ENCODE measurements around the gene THEMIS2. TPM values are rescaled to one million over a fixed set of nuclear protein-coding genes. Genes with fewer than 3 reads are reported as not detected.

The THEMIS2 gene
- total and polyA plus RNA-seq, 9 of the 15 experiments (the other 6 are each of a cell fraction or from before 2014, with no cell fraction given): 2.3 to 12.7 (median 8.0) TPM

DNA sequence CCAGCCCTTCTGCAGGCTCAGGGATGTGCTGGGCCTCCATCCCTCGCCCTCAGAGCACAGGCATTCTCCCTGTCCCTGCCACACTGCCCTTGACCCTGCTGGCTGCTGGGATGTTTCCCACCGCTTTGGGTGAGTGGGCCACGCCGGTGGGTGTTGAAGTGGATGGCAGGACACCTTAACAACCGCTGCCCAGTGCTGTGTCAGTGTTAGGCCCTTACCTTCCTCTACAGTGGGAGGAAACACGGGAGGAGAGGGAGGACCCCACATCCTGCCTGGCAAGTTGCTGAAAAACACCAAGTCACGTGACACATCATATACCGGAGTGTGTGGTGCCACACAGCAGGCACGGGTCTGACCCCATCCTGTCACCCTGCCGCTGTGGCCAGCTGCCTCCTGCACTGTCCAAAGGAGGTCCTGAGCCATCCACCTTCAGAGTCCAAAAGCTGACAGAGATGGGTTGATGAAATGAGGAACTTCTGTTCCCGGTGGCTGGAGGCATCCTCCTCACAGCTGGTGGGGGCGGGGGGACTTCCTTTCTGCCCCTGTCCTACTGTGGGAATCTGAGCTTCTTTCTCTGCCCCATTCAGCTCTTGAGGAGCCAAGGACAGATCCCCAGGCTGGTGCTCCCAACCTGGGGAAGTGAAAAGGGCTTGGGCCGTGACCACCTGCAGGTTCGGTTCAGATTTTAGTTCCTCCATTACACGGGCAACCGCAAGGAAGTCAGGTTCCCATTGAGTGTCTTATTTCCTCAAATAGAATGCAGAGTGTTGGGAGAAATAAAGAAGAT is 3.2 kb upstream of the THEMIS2 start (continued):
- TF ChIP-seq FOXA3 (CRISPR knock-in tag; conservative IDR thresholded peaks at IDR 0.05 in 1 of 2, IDR thresholded peaks at IDR 0.05 in 1 of 2) (peak in 1 of 2 experiments; percentile 51; a peak in 1 of 4 replicates), NR2C2 (CRISPR knock-in tag; IDR thresholded peaks at IDR 0.05) (no peak; the same call in 1 of the 2 replicates), NR2C2 (tag; IDR thresholded peaks at IDR 0.05) (0 out of 2 replicates have a peak, but pooled peaks have one; percentile 28), IRF2 (CRISPR knock-in tag; IDR thresholded peaks at IDR 0.05) (no peak), KAT7 (CRISPR knock-in tag; IDR thresholded peaks at IDR 0.05; ENCODE audit: borderline replicate concordance) (no peak), MAFF (IDR thresholded peaks at IDR 0.05; ENCODE audit: low read length) (no peak), CBFA2T2 (conservative IDR thresholded peaks at IDR 0.05) (peak; percentile 63), PKNOX1 (IDR thresholded peaks at IDR 0.05) (peak; percentile 26; the same call in 1 of the 2 replicates), STAT6 (CRISPR knock-in tag; IDR thresholded peaks at IDR 0.05) (peak; percentile 11; the same call in 1 of the 2 replicates), YY1 (IDR thresholded peaks at IDR 0.05; ENCODE audit: borderline replicate concordance in 1 of 3, control insufficient read depth in 1 of 3, extremely low read depth in 1 of 3, insufficient read depth in 3 of 3, insufficient read length in 1 of 3, insufficient replicate concordance in 2 of 3, low read depth in 1 of 3, low read length in 2 of 3) (no peak)
- TF ChIP-seq, protein P1, sequence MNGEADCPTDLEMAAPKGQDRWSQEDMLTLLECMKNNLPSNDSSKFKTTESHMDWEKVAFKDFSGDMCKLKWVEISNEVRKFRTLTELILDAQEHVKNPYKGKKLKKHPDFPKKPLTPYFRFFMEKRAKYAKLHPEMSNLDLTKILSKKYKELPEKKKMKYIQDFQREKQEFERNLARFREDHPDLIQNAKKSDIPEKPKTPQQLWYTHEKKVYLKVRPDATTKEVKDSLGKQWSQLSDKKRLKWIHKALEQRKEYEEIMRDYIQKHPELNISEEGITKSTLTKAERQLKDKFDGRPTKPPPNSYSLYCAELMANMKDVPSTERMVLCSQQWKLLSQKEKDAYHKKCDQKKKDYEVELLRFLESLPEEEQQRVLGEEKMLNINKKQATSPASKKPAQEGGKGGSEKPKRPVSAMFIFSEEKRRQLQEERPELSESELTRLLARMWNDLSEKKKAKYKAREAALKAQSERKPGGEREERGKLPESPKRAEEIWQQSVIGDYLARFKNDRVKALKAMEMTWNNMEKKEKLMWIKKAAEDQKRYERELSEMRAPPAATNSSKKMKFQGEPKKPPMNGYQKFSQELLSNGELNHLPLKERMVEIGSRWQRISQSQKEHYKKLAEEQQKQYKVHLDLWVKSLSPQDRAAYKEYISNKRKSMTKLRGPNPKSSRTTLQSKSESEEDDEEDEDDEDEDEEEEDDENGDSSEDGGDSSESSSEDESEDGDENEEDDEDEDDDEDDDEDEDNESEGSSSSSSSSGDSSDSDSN (IDR thresholded peaks at IDR 0.05; ENCODE audit: borderline replicate concordance in 1 of 2, low read depth in 2 of 2, low read length in 2 of 2): no peak
- TF ChIP-seq, protein P2, sequence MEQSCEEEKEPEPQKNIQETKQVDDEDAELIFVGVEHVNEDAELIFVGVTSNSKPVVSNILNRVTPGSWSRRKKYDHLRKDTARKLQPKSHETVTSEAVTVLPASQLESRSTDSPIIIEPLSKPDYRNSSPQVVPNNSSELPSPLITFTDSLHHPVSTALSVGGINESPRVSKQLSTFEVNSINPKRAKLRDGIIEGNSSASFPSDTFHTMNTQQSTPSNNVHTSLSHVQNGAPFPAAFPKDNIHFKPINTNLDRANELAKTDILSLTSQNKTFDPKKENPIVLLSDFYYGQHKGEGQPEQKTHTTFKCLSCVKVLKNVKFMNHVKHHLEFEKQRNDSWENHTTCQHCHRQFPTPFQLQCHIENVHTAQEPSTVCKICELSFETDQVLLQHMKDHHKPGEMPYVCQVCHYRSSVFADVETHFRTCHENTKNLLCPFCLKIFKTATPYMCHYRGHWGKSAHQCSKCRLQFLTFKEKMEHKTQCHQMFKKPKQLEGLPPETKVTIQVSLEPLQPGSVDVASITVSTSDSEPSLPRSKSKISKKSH (CRISPR knock-in tag; IDR thresholded peaks at IDR 0.05): no peak
- TF ChIP-seq, protein P3, sequence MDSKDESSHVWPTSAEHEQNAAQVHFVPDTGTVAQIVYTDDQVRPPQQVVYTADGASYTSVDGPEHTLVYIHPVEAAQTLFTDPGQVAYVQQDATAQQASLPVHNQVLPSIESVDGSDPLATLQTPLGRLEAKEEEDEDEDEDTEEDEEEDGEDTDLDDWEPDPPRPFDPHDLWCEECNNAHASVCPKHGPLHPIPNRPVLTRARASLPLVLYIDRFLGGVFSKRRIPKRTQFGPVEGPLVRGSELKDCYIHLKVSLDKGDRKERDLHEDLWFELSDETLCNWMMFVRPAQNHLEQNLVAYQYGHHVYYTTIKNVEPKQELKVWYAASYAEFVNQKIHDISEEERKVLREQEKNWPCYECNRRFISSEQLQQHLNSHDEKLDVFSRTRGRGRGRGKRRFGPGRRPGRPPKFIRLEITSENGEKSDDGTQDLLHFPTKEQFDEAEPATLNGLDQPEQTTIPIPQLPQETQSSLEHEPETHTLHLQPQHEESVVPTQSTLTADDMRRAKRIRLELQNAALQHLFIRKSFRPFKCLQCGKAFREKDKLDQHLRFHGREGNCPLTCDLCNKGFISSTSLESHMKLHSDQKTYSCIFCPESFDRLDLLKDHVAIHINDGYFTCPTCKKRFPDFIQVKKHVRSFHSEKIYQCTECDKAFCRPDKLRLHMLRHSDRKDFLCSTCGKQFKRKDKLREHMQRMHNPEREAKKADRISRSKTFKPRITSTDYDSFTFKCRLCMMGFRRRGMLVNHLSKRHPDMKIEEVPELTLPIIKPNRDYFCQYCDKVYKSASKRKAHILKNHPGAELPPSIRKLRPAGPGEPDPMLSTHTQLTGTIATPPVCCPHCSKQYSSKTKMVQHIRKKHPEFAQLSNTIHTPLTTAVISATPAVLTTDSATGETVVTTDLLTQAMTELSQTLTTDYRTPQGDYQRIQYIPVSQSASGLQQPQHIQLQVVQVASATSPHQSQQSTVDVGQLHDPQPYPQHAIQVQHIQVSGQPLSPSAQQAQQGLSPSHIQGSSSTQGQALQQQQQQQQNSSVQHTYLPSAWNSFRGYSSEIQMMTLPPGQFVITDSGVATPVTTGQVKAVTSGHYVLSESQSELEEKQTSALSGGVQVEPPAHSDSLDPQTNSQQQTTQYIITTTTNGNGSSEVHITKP (IDR thresholded peaks at IDR 0.05; ENCODE audit: partially characterized antibody): no peak
